GM18870 (cell line): ENCODE data around the gene LRRC27.
"Not testable (repeated sequence)": the region's sequence is repeated elsewhere in the genome, so short reads cannot be mapped to it uniquely, and the experiment has no call there.

Experiments used
- ATAC-seq: cut with Tn5 transposase; IDR thresholded peaks from one replicate; pipeline ENCODE4 v1.9.1; 2021; ENCODE audit warnings: moderate library complexity; ENCODE audit not compliant: unreplicated experiment

Gene LRRC27

DNA sequence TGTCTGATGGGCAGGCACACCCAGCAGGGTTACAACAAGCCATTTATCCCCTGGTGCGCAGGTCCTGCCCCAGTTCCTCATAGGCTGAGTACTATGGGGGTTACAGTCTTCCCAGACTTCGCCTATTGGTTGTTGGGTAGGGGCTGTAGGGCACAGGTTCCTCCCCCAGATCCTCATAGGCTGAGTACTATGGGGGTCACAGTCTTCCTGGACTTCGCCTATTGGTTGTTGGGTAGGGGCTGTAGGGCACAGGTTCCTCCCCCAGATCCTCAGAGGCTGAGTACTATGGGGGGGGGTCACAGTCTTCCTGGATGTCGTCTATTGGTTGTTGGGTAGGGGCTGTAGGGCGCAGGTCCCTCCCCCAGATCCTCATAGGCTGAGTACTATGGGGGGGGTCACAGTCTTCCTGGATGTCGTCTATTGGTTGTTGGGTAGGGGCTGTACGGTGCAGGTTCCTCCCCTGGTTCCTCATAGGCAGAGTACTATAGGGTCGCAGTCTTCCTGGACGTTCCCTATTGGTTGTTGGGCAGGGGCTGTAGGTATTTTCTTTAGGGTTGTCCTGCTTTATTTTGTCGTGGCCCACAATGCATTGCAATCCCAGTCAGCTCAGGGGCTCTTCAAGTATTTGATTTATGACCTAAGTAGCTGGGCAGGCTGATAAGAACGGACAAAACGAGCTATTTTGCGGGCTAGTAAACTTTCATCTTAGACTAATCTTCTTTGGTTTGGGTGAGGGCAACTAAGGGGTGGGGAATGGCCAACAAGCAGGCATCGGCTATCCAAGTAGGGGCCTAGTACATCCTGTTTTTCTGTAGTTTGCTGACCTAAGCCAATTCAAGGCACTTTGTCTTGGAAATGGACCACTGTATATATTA lies 3.4 kb downstream of the LRRC27 start:
- peak; percentile 63 for ATAC-seq

DNA sequence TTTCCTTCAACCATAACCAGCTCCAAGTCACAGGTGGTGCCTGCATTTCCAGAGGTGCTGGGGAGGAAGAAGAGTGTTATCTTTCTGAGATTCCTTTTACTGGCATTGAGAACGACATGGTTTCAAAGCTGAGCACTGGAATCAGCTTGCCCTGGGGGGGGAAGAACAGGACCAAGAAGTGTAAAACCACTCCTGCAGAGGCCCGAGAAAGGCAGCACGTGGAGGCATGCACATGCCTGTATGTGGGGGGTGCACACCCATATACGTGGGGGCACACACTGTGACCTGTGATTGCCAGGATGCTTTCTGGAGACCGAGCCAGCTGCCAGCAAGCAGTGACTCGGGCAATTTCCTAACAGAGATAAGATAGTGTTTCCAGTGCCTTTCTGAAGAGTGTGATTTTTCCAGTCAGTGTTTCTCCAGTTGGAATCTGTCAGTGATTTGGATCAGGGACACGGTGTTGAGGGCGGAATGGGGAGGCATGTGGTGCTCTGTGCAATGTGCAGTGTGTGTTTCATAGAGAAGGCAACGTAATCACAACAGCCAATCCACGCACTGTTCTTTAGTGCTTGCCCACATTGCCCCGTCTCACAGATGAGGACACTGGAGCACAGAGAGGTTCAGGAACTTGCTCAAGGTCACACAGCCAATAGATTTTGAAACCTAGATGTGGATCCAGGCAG lies 4.2 kb downstream of the LRRC27 start:
- no peak for ATAC-seq

DNA sequence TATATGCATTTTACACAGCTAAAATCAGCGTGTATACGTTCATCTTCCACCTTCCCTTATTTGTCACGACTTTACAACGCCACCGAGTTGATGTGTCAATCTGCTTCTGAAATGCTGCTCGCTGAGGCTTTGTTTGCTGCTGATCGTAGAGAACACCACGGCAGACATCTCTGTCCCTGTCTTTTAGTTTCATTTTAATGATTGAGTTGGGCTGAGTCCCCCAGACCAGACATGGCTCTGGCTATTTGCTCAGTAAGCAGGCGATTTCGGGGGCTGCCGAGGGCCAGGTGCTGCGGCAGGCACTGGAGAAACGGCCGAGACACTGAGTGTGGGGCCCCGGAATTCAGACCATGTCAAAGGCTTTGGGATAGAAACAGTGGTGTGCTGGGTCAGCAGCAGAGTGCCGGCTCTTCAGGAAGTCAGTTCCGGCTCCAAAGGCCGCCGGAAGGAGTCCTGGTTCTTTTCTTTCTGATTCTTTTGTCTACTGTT lies 5.0 kb downstream of the LRRC27 start:
- no peak for ATAC-seq

DNA sequence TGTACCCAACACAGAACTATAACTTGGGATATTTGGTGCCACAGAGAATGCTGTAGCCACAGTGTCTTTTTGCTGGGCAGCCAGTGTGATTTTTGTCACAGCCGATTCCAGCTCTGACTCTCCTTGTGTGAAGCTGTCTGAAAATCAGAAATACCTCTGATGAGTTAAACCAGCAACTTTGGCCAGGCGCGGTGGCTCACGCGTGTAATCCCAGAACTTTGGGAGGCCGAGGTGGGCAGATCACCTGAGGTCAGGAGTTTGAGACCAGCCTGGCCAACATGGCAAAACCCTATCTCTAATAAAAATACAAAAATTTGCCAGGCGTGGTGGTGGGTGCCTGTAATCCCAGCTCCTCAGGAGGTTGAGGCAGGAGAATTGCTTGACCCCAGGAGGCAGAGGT lies 5.9 kb downstream of the LRRC27 start:
- ATAC-seq = not testable (repeated sequence)

DNA sequence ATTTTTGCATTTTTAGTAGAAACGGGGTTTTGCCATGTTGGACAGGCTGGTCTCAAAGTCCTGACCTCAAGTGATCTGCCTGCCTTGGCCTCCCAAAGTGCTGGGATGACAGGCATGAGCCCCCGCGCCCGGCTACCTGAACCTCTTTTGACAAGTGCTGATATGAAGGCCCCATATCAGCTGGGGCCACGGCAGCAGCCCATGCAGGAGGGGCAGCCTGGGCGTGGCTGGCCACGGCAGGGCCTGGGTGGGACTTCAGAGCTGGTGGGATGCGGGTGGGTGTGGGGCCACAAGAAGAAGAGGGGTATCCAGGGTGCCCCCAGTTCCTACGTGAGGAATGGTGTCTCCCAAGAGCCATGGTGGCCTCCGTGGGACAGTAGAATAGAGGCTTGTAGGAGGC lies 6.9 kb downstream of the LRRC27 start:
- no peak for ATAC-seq

DNA sequence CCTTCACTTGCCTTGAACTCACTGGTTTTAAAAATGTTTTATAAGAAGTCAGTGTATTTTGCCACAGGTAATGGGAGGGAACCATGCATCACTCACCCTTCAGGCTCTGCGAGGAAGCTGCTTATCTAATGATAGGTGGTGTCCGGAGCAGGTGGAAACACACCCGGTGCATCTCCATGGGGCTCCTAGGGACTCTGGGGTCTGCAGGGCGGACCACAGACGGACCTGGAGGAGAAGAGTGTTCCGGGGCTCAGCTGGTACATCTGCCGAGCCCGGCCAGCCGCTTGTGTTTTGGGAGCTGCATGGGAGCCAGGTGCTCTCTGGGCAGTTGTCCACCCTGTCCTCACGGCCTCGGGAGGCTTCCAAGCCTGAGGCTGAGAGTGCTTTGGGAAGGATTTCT lies 7.3 kb downstream of the LRRC27 start:
- no peak for ATAC-seq

DNA sequence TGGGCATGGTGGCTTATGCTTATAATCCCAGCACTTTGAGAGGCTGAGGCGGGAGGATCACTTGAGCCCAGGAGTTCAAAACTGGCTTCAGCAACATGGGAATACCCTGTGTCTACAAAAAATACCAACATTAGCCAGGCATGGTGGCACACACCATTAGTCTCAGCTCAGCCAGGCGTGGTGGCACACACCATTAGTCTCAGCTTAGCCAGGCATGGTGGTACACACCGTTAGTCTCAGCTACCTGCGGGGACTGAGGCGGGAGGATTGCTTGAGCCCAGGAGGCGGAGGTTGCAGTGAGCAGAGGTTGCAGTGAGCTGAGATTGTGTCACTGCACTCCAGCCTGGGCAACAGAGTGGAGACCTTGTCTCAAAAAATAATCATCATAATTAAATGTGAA lies 9.0 kb downstream of the LRRC27 start:
- ATAC-seq = no peak

DNA sequence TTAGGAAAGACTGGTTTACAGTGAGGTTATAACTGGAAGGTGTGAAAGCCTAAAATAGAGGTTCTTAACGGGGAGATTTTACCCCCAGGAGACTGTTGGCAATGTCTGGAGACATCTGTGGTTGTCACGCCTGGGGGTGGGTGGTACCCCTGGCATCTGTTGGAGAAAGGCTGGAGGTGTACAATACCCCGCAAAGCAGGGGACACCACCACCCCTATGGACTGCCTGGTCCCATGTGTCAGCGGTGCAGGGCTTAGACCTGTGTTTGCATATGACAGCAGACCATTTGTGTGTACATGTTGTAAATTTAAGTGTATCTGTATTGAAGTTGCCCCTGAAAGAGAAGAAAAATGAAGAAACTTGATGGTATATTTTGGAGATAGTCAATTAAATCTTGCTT lies 9.8 kb downstream of the LRRC27 start:
- ATAC-seq = no peak

DNA sequence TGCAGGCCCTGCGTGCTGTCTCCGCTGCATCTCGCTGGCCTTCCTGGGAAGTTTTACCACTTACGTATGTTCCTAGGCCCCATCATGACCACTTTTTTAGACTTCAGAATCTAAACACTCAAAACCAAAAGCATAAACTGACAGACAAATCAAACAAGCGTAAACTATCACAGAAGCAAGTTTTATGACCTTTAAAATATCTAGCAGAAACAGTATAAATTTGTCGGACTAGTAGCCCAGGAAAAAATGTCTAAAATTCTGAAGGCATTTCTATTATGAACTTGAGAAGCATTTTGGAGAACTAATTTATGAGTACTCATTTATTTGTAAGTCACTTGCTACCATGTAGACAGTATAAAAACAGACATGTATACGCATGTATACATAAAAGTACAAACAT lies 10.6 kb downstream of the LRRC27 start:
- no peak for ATAC-seq

DNA sequence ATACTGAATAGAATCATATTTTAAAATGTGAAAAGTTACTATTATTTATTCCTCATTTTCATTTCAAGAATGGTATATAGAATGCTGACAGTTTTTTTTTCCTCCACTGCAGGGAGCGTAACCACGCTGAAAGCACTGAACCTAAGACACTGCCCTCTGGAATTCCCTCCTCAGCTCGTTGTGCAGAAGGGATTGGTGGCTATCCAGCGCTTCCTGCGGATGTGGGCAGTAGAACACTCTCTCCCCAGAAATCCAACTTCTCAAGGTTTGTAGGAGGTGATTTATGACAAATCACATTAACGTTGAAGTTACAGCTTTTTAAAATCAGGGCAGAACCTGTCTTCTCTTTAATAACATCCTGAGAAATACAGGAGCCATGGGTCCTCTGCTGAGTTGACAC lies 12.4 kb downstream of the LRRC27 start:
- no peak for ATAC-seq

DNA sequence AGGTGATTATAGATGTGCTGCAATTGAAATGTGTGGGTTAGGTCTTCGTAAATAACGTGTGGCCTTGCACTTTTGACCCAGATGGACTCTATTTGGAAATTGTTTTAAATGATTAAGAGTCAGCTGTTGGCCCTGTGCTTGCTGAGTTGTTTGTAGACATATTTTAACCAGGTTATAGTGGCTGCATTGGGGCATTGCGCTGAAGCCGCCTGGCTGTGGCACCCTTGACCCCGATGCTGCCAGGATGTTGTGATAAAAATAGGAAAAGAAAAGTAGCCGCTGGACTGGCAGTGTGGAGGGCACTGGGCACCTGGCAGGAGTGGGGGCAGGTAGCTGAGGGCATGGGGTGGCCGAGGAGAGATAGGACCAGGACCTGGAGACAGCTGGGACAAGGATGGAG lies 13.4 kb downstream of the LRRC27 start:
- ATAC-seq = no peak

DNA sequence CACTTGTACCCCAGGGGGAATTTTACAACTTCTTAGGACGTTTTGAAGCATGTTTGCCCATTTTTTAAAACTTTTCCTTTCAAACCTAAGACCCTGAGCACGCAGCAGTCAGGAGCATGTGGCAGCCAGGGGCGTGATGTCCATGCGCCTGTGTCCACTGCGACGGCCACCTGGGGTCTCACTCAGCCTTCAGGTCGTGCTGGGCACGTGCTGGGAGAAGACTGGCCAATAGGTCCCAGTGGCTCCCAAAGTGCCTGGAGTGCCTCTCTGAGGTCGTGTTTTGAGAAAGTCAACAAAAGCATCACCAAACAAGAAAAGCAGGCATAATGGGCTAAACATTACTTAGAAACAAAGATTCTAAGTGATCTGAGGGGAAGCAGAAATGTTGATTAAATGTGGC lies 14.8 kb downstream of the LRRC27 start:
- ATAC-seq = no peak

DNA sequence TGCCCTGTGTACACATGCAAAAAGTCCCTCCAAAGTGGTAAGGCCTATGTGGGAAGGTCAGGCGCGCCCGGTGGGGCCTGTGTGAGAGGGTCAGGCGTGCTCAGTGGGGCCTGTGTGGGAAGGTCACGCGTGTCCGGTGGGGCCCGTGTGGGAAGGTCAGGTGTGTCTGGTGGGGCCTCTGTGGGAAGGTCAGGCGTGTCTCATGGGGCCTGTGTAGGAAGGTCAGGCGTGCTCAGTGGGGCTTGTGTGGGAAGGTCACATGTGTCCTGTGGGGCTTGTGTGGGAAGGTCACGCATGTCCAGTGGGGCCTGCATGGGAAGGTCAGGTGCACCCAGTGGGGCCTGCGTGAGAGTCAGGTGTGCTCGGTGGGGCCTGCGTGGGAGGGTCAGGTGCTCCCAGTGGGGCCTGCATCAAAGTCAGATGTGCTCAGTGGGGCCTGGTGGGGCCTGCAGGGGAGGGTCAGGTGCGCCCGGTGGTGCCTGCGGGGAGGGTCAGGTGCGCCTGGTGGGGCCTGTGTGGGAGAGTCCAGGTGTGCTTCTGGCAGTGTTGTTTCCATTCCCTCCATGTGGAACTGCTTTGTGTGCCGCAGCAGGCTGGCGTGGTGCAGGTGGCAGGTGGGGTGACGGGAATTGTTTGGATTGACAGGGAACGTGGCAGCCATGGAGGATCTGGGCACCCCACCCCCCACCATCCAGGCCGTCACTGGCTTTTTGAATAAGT lies 15.4 kb downstream of the LRRC27 start:
- no peak for ATAC-seq

DNA sequence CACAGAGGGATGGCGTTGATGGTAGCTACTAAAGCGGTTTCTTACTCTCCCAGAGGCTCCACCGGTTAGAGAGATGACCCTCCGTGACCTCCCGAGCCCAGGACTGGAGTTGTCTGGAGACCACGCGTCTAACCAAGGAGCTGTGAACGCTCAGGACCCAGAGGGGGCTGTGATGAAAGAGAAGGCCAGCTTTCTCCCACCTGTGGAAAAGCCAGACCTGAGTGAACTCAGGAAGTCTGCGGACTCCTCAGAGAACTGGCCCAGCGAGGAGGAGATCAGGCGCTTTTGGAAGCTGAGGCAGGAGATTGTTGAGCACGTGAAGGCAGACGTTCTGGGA lies 15.9 kb downstream of the LRRC27 start:
- no peak for ATAC-seq

DNA sequence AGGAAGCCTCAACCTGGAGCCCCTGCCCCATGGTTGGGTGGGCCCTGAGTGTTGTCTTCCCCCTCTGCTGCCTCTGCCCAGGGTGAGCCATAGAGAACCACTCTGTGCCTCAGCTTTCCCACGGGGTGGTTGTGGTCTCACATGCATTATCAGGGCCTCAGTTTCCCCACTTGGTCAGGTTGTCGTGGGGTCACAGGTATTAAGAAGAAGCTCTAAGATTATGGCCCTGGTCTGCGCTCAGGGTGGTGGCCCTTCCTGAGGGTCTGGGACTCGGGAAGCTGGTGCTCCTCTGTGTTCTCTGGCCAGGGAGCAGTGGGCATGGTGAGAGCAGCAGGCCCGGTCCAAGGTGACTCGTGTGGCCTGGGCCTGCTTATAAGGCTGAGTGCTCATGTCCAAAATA lies 17.8 kb downstream of the LRRC27 start:
- no peak for ATAC-seq

DNA sequence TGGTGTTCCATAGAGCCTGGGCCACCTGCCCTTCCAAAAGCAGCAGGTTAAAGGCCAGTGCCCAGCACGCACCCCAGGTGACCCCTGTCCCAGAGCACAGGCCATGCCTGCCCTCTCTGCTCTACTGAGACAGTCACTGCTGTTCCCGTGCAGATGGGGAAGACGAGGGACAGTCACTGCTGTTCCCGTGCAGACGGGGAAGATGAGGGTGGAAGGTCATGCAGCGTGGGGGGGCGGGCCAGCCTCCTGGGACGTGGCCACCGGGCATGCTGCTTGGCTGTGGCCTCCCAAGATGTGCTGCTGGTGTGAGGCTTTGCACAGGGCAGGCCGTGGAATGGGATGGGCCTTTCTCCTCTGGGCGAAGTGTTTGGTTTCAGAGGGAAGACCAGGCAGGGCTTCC lies 18.4 kb downstream of the LRRC27 start:
- ATAC-seq = no peak

DNA sequence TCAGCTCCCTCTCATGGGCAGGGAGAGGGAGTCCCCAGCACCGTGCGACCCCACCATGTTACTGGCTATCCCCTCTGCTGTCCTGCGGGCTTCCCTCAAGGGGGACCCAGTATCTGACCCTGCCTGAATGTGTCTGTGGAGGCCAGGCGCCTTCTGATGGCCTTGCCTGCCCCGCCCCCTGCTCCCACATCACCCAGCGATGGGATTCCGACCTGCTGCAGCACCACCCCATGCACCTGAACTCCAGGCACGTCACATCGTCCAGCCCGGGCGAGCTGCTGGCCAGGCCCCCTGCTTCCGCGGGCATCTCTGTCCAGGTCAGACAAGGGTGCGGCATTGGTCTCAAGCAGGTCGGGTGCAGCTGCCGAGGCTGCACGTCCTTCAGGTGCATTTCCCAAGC lies 19.0 kb downstream of the LRRC27 start:
- ATAC-seq = no peak

DNA sequence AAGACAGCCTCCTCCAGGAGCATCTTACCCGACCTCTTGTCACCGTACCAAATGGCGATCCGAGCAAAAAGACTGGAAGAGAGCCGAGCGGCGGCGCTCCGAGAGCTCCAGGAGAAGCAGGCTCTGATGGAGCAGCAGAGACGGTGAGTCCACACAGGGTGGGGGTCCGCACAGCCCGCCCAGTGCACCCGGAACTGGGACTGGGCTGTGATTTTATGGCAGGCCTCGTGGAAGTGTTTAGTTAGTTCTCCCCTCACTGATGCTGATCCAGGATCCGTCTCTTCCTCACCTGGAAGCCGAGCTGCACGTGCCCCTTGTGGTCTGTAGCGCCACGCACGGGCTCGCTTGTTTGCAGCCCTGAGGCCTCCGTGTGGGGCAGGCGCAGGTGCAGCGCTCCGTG lies 19.6 kb downstream of the LRRC27 start:
- ATAC-seq = no peak

DNA sequence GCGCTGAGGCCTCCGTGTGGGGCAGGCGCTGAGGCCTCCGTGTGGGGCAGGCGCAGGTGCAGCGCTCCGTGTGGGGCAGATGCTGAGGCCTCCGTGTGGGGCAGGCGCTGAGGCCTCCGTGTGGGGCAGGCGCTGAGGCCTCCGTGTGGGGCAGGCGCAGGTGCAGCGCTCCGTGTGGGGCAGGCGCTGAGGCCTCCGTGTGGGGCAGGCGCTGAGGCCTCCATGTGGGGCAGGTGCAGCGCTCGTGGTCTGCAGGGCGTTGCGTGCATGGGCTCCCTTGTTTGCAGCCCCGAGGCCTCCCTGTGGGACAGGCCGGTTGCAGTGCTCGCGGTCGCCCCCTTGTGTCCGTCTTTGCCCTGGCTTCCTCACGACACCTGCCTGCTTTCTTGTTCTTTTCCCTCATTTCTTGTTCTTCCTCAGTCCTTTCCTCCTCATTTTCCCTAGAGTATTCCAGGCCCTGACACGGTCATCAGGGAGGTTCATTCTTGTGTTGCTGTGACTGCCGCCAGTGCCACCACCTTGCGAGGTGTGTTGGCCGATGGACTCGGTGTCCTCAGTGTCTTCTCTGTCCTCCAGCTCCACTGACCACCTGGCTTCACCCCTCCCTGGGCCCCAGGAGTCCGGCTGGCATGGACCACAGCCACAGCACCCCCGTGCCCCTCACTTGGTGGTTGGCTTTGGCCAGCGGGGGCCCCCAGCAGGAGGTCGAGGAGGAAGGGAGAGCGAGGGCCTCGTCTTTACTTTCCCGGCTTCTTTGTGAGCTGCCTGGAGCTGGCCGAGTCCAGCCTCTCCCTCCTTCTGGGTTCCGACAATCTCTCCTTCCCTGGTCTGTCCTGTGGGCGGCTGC lies 20.7 kb downstream of the LRRC27 start:
- ATAC-seq = not testable (repeated sequence)

DNA sequence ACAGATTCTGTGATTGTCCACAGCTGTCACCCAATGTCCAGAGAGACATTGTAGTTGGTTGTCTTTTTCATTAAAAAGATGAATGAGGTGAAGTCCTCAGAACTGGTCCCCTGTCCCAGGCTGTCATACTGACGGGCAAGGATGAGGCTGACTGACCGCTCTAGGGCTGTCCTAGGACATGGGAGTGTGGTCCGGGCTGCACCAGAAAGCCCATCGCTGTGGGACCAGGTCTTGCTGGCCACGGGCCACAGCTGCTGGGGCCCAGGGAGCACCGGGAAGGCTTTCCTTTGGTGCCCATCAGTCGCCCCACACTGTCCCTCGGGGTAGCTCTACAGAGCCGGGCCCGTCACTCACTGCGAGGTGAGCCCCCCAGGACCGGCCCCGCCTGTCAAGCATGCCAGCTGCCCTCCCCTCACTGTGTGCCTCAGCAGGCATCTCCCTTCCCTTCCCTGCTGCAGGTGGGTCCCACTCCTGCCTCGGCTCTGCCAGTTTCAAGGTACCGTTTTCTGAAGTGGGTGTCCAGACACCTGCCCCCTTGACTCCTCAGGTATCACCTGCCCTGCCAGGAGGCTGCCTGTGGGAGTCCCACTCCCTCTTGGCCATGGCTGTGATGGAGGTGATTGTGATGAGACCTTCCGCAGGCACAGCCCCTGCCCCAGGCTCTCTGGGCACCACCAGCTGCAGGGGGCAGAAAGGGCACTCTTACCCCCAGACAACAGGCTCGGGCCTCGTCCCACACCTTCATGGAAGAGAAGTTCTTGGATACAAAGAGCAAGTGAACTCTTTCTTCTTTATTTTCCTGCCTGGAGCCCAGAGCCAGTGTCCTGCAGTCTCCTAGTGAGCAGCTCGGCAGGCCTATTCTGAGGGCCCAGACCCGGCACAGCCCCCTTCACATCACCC lies 21.7 kb downstream of the LRRC27 start:
- ATAC-seq = no peak
